OCI-LY1 (cell line): ENCODE results near the gene CYB5RL.

Experiments used
- CTCF ChIP-seq: fragments of 200-600 bp; sonication (generic), shearing (Covaris generic); IDR thresholded peaks from 2 replicates; pipeline ENCODE4 v1.5.1; 2017; ENCODE audit warnings: mild to moderate bottlenecking, antibody characterized with exemption, low read length, moderate library complexity, mixed read lengths
- EZH2 ChIP-seq: fragments of 200-600 bp; sonication (generic), shearing (Covaris generic); IDR thresholded peaks from 2 replicates; pipeline ENCODE4 v1.8.0; 2017; ENCODE audit warnings: borderline replicate concordance, mixed run types, mild to moderate bottlenecking, antibody characterized with exemption, low read length, moderate library complexity, mixed read lengths

GRCh38 chr1:54153535-54154439 is 46.0 kb downstream of the CYB5RL start:
- TF ChIP-seq CTCF, result no peak
- TF ChIP-seq EZH2, result no peak
